ENCODE measurements around the gene STK11. TPM values are rescaled to one million over a fixed set of nuclear protein-coding genes. Genes with fewer than 3 reads are reported as not detected.
"Not testable (repeated sequence)": the region's sequence is repeated elsewhere in the genome, so short reads cannot be mapped to it uniquely, and the experiment has no call there.

The STK11 gene
- total RNA-seq, 1 experiment from 2014 or later, result 71.6 TPM

DNA sequence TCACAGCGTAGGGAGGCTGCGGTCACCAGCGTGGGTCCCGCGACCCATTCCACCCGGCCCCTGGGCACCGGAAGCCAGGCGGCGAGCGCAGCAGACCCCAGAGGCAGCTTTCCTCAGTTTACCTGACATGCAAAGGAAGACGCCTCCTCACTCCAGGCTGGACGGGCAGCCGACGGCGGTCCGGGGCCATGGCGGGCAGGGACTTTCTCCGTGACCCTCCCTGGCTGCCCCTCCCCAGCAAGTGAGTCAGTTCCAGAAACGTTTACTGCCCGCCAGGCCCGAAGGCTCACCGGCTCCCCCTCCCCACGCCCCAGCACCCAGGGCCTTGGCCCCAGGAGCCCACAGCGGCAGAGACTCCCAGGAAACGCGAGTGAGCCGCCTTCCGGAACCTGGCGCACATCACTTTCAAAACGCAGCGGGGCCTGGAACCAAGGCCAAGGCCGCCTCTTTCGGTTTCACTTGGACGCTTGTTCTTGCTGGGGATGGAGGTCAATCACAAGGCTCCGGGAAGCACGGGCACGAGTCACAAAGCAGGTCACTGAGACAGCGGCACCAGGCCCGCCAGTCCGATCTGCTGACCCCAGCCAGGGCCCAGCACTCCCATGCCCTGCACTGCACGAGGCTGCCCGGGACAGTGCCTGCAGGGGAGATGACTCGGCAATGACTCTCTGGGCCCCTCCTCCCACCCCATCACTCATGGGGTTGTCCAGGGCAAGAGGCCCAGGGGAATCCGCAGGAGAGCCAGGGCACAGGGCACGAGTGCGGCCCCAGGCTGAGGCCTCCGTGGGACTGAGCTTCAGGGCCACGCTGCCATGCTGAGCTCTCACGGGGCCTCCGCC, 36.8 kb upstream of the STK11 start:
- peak; percentile 93 for DNase-seq (ENCODE audit: low read depth)

DNA sequence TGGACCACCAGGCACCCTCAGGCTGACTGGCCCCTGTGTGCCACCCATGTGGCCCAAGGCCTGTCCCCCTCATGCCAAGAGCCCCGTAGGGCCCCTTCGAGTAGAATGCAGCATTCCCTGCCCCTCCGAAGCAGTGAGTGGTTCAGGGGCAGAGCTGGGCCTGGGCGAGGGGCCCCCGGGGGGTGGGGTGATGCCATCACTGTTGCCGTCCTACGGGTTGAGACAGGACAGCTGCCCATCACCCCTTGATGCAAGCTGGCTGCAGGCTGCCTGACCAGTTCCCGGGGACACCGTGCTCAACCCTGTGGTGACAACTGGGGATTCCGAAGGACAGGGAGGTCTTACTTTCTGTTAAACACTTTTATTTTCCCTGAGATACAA, 36.2 kb upstream of the STK11 start:
- no peak for DNase-seq (ENCODE audit: low read depth)

DNA sequence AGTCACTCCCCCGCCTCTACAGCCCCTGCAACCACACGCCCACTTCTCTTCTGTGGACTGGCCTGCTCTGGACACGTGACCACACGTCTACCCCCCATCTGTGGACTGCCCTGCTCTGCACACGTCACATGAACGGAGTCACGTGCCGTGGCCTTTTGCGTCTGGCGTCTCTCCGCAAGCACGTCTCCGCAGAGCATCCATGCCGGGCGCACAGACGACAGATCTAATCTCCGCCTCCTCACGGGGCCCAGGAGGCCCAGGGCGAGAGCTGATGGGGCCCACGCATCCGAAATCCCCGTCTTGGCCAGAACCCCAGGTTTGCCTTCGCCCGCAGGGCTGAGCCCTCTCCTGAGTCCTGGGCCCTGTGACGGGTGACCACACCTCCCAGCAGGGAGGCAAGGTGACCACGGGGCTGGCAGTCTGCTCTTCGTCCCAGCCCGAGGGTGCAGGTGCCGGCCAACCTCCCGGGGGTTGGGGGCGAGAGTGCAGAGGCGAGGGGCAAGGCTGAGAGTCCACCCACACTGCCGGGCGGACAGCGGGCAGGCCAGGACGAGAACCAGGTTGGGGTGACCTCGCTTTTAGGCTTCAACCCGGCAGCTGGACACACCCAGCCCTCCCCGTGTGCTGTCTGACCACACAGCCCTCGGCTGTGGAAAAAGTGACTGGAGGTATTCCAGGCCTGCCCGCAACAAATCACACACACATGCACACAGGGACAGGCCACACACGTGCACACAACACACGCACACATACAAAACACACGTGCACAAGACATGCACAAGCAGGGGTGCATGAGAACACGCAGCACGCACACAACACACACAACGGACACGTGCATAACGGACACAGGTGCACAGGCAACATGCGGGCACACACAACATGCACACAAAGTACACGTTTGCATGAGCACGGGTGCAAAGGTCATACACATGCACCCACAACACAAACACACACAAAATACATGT, 35.4 kb upstream of the STK11 start:
- DNase-seq (ENCODE audit: low read depth), result peak; percentile 85

DNA sequence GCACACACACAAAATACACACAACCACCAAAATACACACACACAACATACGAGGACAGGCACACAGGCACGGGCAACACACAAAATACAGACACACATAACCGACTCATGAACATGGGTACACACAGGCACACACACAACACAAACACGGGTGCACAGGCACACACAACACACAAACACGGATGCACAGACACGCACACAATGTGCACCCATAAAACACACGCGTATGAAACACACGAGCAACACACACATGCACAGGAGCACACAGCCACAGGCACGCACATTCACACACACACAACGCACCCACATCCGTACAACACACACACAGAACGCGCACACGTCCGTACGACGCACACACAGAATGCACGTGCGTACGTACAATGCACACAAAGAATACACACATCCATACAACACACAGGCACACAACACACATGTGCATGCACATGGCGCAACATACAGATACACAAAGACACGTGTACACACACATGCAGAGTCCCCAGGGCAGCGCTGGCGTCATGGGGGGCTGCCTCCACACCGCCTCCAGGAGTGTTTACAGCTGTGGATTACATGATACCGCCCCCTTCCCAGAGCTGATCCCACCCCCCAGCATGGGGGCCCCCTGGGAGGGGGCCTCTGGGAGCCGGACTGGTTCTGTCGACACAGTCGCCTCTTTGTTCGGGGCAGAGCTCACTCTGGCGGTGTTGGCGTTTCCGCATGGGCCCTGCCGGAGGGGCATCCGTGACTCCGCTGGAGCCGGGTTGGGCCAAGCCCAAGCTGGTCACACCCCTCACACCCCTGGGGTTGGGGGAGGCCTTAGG, 34.4 kb upstream of the STK11 start:
- no peak for DNase-seq (ENCODE audit: low read depth)

- DNase-seq (ENCODE audit: low read depth), result no peak
Measured at GRCh38 chr19:1171755-1172352, 33.7 kb upstream of the STK11 start.

- DNase-seq (ENCODE audit: low read depth), result peak; percentile 79
Measured at GRCh38 chr19:1172353-1173158, 33.0 kb upstream of the STK11 start.

- no peak for DNase-seq (ENCODE audit: low read depth)
Measured at GRCh38 chr19:1173159-1173844, 32.3 kb upstream of the STK11 start.

- peak; percentile 76 for DNase-seq (ENCODE audit: low read depth)
Measured at GRCh38 chr19:1173845-1174809, 31.5 kb upstream of the STK11 start, which contains the start of gene SBNO2. SBNO2 (minus strand) TSS chr19:1174268; CDS start chr19:1154276, 19,992 bp downstream.

GRCh38 chr19:1177322-1178114, 28.1 kb upstream of the STK11 start:
- peak; percentile 98 for DNase-seq (ENCODE audit: low read depth)

DNA sequence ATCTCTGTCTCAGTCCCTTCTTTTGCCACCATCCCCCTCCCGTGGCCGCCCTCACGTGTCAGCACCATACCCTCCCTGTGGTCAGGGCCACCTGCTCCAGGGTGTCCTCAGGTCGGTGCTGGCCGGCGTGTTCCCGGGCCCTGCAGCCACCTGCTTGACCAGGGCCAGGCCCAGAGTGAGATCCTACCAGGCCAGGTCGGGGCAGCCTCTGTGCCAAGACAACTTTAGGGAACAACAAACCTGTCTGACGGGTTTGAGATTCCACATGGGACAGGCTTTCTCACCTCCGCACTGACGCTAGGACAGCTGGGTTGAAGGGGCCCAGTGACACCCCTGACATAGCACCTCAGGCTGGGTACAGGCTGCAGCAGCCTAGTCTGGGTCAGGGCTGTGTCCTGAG, 24.0 kb upstream of the STK11 start:
- DNase-seq (ENCODE audit: low read depth), result no peak

- no peak for DNase-seq (ENCODE audit: low read depth)
Measured at GRCh38 chr19:1182068-1182467, 23.5 kb upstream of the STK11 start.

GRCh38 chr19:1182727-1183126, 22.9 kb upstream of the STK11 start:
- DNase-seq (ENCODE audit: low read depth), result no peak

DNA sequence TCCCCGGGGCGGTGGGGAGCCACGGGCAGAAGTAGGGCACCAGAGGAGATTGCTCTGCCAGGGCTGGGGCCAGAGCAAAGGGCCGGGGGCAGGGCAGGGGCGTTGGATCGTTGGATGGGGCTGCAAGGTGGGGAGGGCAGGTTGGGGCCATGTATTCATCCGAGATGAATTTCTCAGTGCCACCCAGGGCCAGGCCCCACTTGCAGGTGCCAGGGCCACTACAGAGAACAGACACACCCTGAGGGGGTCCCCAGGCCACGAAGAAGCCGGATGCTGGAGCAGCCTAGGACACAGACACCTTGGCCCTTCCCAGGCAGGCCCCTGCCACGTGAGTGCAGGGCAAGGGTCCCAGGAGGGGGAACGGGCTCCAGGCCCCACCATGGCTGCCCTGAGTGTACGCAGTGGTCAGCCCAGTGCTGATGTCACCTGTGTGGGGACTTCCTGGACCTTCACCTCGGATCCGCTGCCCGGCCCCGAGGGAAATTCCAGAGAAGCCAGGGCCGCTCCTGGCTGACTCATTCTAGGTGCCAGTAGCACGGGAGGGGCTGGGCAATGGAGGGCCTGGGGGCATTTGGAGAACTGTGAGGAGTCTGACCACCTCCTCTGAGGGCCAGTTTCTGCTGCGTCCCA, 21.9 kb upstream of the STK11 start:
- peak; percentile 98 for DNase-seq (ENCODE audit: low read depth)

GRCh38 chr19:1189419-1189818, 16.2 kb upstream of the STK11 start:
- peak; percentile 88 for DNase-seq (ENCODE audit: low read depth)

- no peak for DNase-seq (ENCODE audit: low read depth)
Measured at GRCh38 chr19:1199531-1199930, 6.0 kb upstream of the STK11 start.

DNA sequence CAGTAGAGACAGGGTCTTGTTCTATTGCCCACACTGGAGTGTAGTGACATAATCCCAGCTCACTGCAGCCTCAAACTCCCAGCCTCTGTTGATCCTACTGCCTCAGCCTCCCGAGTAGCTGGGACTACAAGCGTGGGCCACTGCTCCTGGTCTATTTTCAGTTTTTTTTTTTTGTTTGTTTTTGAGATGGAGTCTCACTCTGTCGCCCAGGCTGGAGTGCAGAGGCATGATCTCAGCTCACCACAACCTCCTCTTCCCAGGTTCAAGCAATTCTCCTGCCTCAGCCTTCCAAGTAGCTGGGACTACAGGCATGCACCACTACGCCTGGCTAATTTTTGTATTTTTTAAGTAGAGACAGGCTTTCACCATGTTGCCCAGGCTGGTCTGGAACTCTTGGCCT, 5.0 kb upstream of the STK11 start:
- DNase-seq (ENCODE audit: low read depth), result not testable (repeated sequence)

GRCh38 chr19:1206150-1206863, 729 bp downstream of the STK11 start:
- DNase-seq (ENCODE audit: low read depth), result no peak

Data from M059J (cell line).